Dermis blood vessel endothelial cell (primary cell): ENCODE measurements around the gene KIF13A. TPM values are rescaled to one million over a fixed set of nuclear protein-coding genes. Genes with fewer than 3 reads are reported as not detected.
"Not testable (repeated sequence)": the region's sequence is repeated elsewhere in the genome, so short reads cannot be mapped to it uniquely, and the experiment has no call there.

Experiments used
- DNase-seq: peaks from one replicate; pipeline ENCODE4 v3.0.0; 2010
- total RNA-seq: library from RNA; depleted of rRNA; stranded (reverse); fragments of >200 nt; gene quantifications from 2 replicates; pipeline ENCODE4 v1.2.3, GENCODE V29; 2014

KIF13A gene
- 48.2 and 52.4 TPM in 2 replicates for total RNA-seq

DNA sequence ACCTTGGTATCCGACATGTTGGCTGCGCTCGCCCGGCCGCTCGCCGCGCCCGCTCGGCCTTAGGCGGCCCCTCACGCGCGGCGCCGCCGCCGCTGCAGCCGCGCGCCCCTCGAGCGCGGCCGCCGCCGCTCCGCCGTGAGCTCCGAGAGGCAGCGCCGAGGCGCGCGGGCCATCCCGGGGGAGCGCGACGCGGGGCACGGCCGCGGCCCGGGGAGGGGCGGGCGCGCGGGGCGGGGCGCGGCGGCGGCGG is at the start of gene KIF13A:
Gene KIF13A, minus strand, starts transcription at position 189 of the 250 bp plus-strand sequence. Its CDS starts 172 bp downstream, at position 17.
- DNase-seq, result peak; percentile 50

DNA sequence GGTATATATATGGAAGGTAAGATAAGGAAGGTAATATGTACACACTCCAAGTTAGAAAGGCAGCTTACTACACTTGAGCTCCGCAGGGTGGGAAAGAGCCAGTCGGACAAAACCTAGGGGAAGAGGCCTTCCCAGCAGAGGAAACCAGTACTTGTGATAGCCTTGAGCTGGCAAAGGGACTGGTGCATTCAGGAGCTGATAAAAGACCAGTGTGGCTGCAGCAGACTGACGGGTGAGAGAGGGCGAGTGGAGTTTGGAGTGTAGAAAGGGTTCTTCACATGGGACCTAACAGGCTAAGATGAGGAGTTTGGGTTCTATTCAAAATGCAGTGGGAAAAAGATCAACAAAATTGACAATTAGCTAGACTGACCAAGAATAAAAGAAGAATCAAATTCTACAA is 49.3 kb upstream of the KIF13A start:
- DNase-seq, result no peak

DNA sequence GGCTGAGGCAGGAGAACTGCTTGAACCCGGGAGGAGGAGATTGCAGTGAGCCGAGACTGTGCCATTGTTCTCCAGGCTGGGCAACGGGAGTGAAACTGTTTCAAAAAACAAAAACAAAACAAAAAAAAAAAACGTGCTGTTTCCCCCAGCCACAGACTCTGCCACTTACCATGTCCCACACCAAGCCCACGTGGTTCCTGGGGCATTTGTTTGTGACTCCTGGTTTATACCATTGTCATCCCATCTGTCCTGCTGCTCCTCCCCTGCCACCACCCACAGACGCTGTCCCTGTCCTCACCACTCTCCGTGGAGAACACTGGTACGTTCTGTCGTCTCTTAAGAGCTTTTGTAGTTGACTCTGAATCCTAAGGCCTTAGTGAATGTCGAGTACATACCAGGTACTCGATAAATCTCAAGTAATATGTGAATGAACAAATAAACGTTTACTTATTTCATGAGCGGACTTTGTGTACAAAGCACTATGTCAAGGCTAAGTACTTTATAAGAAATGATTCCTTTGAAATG is 48.0 kb upstream of the KIF13A start:
- DNase-seq, result no peak

DNA sequence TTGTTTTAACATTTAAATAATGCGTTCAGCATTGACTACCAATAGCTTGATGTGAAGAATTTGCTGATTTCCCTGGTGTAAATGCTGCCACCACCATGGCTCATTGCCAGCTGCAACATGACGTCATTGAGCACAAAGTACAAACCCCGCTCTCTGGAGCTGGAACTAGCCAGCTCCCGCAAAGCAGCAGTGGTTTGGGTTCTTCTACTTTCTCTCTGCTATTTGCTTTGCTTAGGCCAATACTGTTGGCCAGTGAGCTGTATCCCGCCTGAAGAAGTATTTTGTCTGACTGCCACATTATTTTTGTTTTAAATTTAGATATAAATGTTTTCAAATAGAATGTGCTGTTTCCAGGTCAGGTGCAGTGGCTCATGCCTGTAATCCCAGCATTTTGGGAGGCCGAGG is 47.4 kb upstream of the KIF13A start:
- peak; percentile 28 for DNase-seq

DNA sequence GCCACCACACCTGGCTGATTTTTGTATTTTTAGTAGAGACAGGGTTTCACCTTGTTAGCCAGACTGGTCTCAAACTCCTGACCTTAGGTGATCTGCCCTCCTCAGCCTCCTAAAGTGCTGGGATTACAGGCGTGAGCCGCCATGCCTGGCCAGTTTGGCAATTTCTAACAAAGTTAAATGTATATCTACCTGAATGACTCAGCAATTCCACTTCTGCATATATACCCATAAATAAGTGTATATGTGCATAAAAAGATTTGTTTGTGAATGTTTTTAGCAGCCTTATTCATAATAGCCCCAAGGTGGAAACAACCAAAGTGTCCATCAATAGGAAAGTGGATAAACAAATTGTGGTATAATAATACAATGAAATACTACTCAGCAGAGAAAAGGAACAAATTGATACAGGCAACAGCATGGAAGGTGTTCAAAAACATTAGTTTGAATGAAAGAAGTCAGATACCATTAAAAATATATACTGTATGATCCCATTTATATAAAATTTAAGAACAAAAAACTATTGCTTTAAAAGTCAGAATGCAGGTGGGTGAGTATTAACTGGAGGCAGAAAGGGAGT is 44.3 kb upstream of the KIF13A start:
- no peak for DNase-seq

DNA sequence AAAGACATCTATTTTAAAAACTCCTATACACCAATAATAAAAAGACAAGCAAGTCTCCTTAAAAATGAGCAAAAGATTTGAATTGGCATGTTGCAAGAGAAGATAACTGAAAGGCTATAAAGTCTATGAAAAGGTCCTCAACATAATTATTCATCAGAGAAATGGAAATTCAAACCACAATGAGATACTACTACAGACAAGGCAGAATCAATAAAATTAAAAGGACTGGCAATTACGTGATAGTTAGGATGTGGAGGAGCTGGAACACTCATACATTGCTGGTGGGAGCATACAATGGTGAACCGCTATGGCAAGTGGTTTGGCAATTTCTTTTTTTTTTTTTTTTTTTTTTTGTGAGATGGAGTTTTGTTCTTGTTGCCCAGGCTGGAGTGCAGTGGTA is 43.8 kb upstream of the KIF13A start:
- DNase-seq, result no peak

DNA sequence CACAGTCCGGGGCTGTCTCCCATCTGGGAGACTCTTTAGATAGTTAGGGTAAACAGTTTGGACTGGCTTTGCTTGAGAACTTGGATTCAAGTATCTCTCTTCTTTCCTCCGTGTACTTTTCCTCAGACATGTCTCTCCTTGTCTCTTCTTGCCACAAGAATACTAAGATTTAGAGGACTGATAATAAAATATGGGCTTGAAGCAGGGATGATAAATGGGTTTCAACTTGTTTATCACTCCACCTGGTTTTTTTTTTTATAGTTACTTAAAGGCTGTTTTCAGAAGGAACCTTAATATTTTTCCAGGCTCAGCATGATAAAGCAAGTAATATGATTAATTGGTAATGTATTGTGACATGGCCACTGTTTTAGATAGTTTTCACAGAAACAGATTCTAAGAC is 40.9 kb upstream of the KIF13A start:
- DNase-seq, result no peak

DNA sequence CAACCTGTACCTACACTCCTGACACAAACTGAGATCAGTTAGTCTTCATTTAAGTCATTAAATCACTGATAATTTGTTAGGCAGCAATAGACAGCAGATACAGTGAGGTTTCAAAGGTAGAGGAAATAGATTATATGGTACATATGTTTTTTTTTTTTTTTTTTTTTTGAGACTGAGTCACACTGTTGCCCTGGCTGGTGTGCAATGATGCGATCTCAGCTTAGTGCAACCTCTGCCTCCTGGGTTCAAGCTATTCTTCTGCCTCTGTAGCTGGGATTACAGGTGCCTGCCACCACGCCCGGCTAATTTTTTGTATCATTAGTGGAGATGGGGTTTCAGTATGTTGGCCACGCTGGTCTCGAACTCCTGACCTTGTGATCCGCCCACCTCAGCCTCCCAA is 38.2 kb upstream of the KIF13A start:
- DNase-seq, result no peak

DNA sequence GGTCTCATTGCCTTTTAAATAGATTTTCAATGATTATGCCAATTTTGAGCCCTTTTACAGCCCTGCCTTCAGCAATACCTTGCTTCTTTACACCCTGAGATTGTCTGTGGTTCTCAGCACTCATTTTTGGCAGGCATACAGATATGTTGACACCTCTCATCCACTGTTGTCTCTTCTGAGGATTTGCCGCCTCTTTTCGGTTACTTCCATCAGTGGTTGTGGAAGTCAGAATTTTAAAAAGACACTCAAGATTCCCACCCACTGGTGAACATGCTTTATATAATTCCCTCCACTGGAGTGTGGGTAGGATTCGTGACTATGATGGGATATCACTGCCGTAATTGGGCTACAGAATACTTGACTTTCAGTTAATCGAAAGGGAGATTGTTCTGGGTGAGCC is 37.4 kb upstream of the KIF13A start:
- no peak for DNase-seq

DNA sequence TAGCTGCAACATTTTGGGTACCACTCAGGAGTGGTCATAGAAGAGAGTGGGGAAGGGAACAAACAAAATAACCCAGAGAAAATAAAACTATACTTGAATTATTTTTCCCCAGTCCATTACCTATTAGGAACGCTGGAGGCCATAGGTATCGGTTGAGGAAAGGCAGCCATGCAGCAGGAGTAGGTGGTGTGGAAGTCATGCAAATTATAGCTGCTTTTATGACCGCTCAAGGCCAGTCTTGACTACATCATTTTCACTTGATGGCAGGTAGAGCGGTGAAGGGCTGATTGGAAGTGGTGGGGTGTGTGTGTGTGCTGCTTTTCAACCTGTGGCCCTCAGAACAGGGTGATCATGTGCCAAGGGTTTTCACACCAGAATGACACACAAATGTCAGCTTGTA is 36.5 kb upstream of the KIF13A start:
- DNase-seq, result no peak

DNA sequence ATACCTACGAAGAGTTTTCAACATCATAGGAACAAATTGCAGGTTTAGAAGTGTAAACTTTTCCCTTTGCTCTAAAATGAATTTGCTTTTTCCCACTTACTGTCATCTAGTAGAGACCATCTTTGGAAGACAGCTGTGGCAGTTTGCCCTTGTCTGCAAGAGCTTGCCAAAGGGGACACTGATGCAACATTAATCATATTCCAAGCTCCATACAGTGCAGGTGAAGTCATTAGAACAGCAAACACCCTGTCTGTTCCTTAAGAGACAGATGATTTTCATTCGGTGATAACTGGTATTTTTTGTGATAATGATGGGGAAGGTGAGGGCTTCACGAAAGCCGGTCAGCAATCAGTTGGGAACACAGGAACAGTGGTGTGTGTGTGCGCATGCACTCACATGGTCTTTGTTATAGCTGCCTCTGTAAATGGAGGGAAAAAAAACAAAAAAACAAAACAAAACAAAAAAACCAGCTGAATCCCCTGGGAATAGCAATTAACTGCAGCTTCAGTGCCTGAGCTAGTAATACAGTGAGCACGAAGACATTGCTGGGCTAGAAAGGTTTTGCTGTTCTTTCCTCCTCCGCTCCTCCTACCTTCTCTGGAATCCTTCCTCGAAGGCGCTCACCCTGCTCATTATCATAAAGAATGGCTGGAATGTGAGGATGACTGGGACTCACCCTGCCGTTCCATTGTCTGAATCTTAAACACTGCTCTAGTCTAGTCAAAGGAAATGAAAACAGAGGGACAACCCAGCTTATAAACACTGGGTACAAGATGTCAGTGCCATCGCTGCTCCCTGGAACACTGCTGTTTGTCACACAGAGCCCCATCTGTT is 35.2 kb upstream of the KIF13A start:
- peak; percentile 38 for DNase-seq

DNA sequence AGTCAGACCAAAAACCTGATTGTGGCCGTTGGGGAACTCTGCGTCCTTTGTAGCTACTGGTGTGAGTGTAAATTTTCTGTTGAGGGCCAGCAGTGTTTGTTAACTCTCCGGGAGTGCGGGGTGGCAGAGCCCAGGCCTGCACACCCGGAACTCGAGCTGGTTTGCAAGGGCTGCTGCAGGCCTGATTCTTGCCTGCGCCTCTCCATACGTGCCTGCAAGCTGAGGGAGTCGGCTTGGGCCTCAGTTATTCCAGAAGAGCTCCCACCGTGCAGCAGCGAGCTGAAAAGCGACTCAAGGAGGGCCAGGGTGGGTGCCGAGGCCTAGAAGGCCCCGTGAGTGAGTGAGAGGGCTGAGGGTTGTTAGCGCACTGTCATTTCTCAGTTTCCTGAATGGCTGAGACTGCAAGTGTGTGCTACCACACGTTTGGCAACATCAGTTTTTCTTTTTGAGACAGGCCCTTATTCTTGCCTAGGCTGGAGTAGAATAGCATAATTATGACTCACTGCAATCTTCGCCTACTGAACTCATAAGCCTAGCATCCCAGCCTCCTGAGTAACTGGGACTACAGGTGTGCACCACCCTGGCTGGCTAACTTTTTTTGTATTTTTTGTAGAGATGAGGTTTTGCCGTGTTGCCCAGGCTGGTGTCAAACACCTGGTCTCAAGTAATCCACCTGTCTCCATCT is 33.9 kb upstream of the KIF13A start:
- DNase-seq, result no peak

DNA sequence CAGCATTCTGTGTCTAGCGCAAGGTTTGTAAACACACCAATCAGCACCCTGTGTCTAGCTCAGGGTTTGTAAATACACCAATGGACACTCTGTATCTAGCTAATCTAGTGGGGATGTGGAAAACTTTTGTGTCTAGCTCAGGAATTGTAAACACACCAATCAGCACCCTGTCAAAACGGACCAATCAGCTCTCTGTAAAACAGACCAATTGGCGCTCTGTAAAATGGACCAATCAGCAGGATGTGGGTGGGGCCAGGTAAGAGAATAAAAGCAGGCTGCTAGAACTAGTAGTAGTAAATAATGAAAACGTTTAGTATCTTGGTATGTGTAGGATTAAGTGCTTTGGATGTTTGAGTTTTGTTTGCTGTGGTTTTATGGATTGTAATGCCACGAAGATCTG is 33.1 kb upstream of the KIF13A start:
- DNase-seq, result not testable (repeated sequence)

DNA sequence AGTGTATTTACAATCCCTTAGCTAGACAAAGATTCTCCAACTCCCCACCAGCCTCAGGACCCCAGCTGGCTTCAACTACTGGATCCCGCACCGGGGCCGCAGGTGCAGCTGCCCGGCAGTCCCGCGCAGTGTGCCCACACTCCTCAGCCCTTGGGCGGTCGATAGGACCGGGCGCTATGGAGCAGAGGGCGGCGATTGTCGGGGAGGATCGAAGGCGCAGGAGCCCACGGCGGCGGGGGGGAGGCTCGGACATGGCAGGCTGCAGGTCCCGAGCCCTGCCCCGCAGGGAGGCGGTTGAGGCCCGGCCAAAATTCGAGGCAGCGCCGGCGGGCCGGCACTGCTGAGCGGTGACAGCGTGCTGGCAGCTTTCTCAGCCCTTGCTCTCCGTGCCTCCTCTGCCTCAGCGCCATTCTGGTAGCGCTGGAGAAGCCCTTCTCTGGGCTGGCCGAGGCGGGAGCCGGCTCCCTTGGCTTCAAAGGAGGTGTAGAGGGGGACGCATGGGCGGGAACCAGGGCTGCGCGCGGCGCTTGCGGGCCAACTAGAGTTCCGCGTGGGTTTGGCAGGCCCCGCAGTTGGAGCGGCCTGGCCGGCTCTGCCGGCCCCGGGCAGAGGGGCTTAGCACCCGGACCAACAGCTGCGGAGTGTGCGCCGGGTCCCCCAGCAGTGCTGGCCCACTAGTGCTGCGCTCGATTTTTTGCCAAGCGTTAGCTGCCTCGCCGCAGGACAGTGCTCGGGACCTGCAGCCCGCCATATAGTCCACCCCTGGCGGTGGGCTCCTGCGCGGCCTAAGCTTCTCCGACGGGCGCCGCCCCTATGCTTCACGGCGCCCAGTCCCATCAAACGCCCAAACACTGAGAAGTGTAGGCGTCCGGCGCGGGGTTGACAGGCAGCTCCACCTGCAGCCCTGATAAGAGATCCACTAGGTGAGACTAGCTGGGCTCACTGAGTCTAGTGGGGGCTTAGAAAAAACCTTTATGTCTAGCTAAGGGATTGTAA is 32.4 kb upstream of the KIF13A start:
- DNase-seq, result no peak

DNA sequence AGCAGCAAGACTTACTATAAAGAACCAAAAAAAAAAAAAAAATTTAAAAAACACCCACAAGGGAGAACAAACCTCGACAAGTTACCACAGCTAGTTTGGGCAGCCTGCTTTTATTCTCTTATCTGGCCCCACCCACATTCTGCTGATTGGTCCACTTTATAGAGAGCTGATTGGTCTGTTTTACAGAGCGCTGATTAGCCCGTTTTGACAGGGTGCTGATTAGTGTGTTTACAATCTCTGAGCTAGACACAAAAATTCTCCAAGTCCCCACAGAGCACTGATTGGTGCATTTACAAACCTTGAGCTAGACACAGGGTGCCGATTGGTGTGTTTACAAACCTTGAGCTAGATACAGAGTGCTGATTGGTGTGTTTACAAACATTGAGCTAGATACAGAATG is 31.7 kb upstream of the KIF13A start:
- not testable (repeated sequence) for DNase-seq

DNA sequence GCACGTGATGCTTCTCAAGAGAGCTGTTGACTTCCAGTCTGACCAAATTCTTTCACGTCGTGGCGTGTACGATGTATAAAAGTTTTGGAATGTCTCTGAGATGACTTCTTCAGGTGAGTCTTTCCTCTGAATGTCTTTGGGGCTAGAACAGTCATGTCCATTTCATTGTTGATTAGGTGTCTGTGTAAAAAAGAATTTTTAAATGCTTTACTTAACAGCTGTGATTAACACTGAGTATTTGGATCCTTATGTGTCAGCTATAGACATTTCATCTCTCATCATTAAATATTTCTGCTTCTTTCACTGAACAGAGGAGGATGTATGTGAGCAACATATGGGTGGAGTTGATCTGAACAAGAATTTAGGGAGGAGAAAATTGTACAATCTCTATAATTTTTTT is 29.3 kb upstream of the KIF13A start:
- no peak for DNase-seq

DNA sequence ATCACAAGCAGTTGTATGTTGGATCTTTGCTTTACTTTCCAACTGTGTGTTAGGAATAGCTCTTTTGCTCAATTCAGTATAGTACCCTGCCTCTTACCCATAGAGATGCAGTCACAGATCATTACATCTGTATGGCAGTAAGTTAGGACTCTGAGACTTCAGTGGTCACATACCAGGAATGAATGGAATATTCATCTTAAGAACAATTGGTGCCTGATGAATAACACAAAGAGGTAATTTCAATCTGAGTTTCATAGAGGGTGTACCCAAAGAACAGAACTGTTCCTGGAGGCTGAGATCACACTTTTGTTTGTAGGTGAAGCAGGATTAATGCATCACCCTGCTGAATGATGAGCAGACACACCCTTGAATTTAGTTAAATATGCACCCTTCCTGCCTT is 28.7 kb upstream of the KIF13A start:
- DNase-seq, result no peak

DNA sequence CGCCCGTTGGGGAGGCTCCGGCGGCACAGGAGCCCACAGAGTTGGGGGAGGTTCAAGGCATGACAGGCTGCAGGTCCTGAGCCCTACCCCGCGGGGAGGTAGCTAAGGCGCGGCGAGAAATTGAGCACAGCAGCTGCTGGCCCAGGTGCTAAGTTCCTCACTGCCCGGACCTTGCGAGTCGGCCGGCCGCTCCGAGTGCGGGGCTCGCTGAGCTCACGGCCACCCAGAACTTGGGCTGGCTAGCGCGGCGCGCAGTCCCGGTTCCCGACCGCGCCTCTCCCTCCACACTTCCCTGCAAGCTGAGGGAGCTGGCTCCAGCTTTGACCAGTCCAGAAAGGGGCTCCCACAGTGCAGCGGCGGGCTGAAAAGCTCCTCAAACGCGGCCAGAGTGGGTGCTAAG is 23.9 kb upstream of the KIF13A start:
- DNase-seq, result no peak

DNA sequence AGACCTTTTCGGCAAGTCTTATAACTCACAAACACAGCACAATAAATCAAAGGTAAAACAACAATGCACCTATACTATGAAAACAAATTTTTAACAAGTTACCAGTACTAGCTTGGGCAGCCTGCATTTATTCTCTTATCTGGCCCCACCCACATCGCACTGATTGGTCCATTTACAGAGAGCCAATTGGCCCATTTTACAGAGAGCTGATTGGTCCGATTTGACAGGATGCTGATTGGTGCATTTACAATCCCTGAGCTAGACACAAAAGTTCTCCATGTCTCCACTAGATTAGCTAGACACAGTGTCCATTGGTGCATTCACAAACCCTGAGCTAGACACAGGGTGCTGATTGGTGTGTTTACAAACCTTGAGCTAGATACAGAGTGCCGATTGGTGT is 23.1 kb upstream of the KIF13A start:
- DNase-seq, result not testable (repeated sequence)

DNA sequence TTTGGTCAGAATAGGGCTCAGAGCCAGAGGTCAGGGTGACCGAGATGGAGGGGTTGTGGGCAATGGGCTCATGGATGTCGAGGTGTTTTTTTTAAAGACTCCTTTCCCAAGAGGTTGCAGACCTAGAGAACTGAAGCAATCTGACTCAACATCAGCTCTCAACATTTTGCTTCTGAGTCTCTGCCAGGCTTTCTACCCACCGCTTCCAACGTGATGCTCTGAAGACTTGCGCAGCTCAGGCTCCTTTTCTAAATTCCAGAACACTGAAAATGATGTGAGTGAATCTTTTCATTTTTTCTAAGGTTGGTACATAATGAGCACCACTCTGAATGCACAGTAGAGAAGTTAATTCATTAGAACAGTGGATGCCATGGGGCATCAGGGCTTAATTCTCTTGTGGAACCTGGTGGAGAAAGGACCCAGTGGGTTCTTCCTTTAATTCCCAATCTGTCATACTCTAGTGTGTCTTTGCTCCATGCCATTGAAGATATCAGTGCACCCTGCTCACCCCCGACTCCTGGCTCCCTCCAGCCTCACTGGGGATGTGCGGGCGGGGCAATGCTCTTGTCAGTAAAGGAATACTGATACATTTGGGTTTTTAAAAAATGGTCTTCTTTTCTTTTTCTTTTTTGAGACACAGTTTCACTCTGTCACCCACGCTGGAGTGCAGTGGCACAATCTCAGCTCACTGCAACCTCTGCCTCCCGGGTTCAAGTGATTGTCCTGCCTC is 17.0 kb upstream of the KIF13A start:
- DNase-seq, result no peak

DNA sequence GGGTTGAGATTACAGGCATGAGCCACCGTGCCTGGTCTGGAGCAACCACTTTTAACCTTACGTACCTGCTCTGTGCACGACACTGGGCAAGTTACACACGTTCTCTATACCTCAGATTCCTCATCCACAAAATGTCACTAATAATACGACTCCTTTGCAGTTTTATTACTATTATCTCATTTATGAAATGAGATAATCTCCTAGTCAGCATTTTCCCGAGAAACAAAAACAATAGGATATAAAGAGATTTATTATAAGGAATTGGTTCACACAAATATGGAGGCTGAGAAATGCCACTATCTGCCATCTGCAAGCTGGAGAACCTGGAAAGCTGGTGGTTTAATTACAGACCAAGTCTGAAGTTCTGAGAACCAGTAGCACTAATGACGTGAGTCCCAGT is 12.0 kb upstream of the KIF13A start:
- DNase-seq, result no peak

DNA sequence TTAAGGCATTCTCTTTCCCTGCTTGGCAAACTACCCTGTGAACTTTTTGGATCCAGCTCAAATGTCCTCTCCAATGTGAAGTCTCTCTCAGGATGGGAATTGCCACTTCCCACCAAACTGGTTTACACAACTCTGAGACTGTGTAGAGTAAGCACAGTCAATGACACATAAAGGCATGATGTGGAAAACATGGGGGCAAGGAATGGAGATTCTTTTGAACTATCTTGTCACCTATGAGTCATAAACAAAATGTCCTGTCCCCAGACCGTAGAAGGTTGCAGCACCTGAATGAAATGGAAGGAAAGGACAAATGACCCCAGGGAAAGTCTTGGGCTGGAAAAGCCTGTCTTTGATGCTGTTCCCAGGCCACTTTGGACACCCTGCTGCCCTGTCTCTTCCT is 11.0 kb upstream of the KIF13A start:
- DNase-seq, result no peak
